ENCODE data around the gene GPT2. TPM values are rescaled to one million over a fixed set of nuclear protein-coding genes. Genes with fewer than 3 reads are reported as not detected.

GPT2 gene
- total RNA-seq, 1 experiment from 2014 or later, result 19.4 TPM

GRCh38 chr16:46839986-46840443, 44.1 kb upstream of the GPT2 start:
- no peaks in the 10 kb centered on the region for H3K9me2 ChIP-seq (replicated peaks; ENCODE audit: low read length)
- H3F3A ChIP-seq (ENCODE audit: low read length, unreplicated experiment), result no peaks in the 10 kb centered on the region
- H3K36me3 ChIP-seq (ENCODE audit: low read depth, low read length), result no peaks in the 10 kb centered on the region
- POLR2A ChIA-PET (ENCODE audit: unreplicated experiment), result no interaction called here
- no peaks in the 10 kb centered on the region for H3K4me1 ChIP-seq (ENCODE audit: insufficient read depth, low read length)
- TF ChIP-seq CTCF (conservative IDR thresholded peaks at IDR 0.05; ENCODE audit: low read depth, low read length), result no peak
- TF ChIP-seq EZH2 (IDR thresholded peaks at IDR 0.05; ENCODE audit: low read length, unreplicated experiment), result no peak
- H3K4me2 ChIP-seq (ENCODE audit: low read length), result no peak overlapping the region
- no peaks in the 10 kb centered on the region for H3K27me3 ChIP-seq (ENCODE audit: low read length)
- no peak overlapping the region for H3K4me3 ChIP-seq (ENCODE audit: low read length)
- H3K9me3 ChIP-seq (ENCODE audit: low read length), result no peaks in the 10 kb centered on the region
- no peak overlapping the region for H3K27ac ChIP-seq (ENCODE audit: low read length)
- DNase-seq (no peak), ATAC-seq (no peak)
- H3K9ac ChIP-seq (ENCODE audit: low read length), result no peak overlapping the region
- H2AFZ ChIP-seq (ENCODE audit: low read length), result no peak overlapping the region
- no peaks in the 10 kb centered on the region for H3K79me2 ChIP-seq (ENCODE audit: low read length)
- CTCF ChIA-PET, result no interaction called here
- intact Hi-C loops (cut with micrococcal nuclease), result no loop called here
- BruUV-seq (replicated peaks), result no TSS peak
- H4K20me1 ChIP-seq (ENCODE audit: low read length), result no peaks in the 10 kb centered on the region

GRCh38 chr16:46842192-46842895, 41.8 kb upstream of the GPT2 start:
- no TSS peak for BruUV-seq (replicated peaks)
- POLR2A ChIA-PET (ENCODE audit: unreplicated experiment), result no interaction called here

More at GRCh38 chr16:46842192-46842895, 41.8 kb upstream of the GPT2 start:
- Histone ChIP-seq H4K20me1 (ENCODE audit: low read length) (no peaks in the 10 kb centered on the region), H3K9ac (ENCODE audit: low read length) (no peak overlapping the region), H2AFZ (ENCODE audit: low read length) (no peak overlapping the region), H3K4me3 (ENCODE audit: low read length) (no peak overlapping the region), H3K79me2 (ENCODE audit: low read length) (no peaks in the 10 kb centered on the region), H3K36me3 (ENCODE audit: low read depth, low read length) (no peaks in the 10 kb centered on the region), H3K4me1 (ENCODE audit: insufficient read depth, low read length) (no peaks in the 10 kb centered on the region), H3K27ac (ENCODE audit: low read length) (no peak overlapping the region), H3K27me3 (ENCODE audit: low read length) (no peaks in the 10 kb centered on the region), H3K9me3 (ENCODE audit: low read length) (no peaks in the 10 kb centered on the region), H3F3A (ENCODE audit: low read length, unreplicated experiment) (no peaks in the 10 kb centered on the region), H3K9me2 (replicated peaks; ENCODE audit: low read length) (no peaks in the 10 kb centered on the region), H3K4me2 (ENCODE audit: low read length) (no peak overlapping the region)
- intact Hi-C loops (cut with micrococcal nuclease), result no loop called here
- TF ChIP-seq CTCF (conservative IDR thresholded peaks at IDR 0.05; ENCODE audit: low read depth, low read length) (no peak), EZH2phosphoT487 (IDR thresholded peaks at IDR 0.05; ENCODE audit: borderline replicate concordance, low read length) (no peak), EZH2 (IDR thresholded peaks at IDR 0.05; ENCODE audit: low read length, unreplicated experiment) (no peak)
- CTCF ChIA-PET, result no interaction called here
- no peak for DNase-seq
- ATAC-seq, result no peak

All from PC-3 (cell line).